Measurements from ENCODE around the gene ARHGAP4. TPM values are rescaled to one million over a fixed set of nuclear protein-coding genes. Genes with fewer than 3 reads are reported as not detected.

ARHGAP4 gene
- total RNA-seq, 1 donor from 2014 or later, result 43.7 TPM

DNA sequence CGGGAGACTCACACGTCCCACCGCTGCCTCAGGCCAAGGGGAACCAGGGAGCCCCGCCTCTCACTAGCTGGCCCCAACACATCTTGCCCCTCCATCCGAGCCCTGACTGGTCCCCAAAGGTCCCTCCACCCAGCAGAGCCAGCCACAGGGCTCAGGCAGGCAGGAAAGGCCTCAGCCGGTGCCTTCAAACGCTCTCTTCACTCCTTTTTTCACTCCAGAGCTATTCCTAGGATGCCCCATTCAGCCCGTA, 1.5 kb upstream of the ARHGAP4 start:
- DNase-seq (ENCODE audit: low spot score), result no peak

DNA sequence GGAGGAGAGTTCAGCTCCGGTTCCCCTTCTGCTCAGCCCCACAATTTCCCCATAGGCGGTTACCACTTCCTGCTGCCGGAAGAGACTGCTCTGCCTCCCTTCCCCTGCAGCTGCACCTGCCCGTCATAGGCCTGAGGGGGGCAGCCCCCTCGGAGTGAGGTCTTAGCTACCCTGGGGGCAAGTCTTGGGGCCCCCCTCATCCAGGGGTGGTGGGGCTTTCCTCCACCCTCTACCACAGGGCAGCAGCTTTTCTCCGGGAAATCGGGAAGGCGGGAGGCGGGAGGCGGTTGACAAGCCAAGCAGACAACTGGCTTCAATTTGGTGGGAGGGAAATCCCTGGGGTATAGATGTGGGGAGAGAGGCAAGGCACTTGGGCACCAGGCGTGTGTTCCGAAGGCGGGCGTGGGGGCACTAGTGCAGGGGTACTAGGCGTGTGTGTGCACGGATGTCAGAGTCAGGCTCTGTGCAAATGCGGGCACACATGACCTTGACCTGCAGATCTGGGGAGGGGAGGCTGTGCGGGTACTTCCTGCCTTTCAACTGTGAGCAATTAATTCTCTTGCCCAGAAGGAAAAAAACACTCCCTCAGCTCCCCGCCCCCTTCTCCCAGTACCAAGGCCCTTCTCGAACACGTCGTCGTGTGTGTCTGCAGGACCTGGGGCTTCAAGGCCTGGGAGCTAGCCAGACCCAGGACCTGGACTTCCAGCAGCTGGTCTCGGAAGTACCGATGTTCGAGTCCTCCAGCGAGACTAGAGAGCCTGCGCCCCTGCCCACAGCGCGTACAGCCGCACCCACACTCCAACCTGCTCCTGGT, 1.0 kb upstream of the ARHGAP4 start:
- peak; percentile 66 for DNase-seq (ENCODE audit: low spot score)

GRCh38 chrX:153926552-153926857, 441 bp upstream of the ARHGAP4 start:
- no peak for DNase-seq (ENCODE audit: low spot score)

DNA sequence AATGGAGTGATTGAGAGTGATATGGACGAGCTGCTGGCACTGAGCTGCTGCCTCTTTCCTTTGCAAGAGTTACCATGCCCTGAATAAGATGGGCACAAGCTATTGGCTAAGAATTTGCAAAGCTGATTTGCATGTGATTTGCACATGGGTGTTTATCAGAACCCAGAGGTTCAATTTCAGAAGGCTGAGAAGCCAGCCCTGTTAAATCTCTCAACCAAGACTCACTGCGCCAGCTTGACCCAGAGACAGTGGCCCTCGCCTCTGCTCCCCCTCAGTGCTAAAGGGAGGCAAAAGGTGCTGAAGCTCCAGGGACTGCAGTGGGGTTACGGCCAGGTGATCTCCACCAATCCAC, 701 bp downstream of the ARHGAP4 start:
- DNase-seq (ENCODE audit: low spot score), result no peak

GRCh38 chrX:153924149-153924861, 1.8 kb downstream of the ARHGAP4 start:
- DNase-seq (ENCODE audit: low spot score), result no peak

- peak; percentile 77 for DNase-seq (ENCODE audit: low spot score)
These were observed 2.9 kb downstream of the ARHGAP4 start for GRCh38 chrX:153922932-153923857.

DNA sequence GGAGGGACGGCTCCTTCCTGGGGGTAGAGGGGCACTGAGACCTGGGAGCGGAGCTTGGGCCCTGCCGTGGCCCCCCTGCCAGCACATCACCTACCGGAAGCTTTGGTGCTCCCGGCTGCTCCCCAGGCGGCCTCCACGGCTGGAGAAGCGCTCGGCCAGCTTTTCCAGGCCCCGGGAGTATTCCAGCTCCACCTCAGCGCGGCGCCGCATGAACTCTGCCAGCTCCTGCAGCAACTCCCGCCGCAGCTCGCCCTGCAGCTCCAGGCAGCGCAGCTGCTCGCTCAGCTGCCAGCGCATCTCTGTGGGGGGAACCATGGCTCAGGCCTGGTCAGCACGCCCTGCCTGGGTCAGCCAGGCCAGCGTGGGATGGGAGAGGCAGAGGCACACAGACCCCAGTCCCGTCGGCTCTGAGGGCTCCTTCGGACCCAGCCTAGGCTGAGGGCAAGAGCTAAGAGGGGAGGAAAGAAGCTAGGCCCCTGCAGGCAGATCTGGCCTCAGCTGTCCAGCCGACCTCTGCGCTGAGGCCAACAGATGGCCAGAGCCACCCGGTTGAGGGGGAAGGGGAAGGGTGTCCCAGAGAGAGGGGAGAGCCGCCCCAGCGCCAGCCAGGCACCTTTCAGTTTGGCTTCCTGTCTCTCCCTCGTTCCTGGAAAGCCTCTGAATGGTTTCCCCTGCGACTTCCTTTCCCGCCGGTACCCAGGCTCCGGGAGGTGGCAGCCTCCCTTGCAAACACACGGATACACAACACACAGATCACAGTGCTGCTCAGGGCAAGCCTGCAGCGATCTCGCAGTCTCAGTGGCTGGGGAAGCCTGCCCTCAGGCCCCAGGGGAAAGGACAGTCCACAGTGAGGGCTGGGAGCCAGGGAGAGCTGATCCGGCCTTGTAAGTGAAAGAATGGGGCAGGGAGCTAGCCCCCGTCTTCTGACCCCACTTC, 4.3 kb downstream of the ARHGAP4 start:
- DNase-seq (ENCODE audit: low spot score), result no peak

DNA sequence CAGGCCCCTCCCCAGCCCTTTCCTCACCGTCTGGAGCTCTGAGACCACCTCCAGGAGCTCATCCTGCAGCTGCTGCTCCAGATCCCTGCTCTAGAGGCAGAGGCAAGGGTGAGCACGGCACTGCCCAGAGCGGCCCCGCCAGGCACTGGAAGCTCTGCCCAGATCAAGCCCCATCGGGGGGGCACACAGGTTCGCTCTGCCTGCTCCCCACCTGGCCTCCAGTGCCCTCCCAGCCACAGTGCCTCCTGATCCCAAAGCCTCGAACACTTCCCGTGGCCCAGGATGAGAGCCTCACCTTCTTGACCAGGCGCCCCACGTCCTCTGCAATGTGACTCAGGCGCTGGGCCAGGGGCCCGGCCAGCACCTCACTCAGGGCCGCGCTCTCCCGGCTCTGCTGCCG, 5.0 kb downstream of the ARHGAP4 start:
- DNase-seq (ENCODE audit: low spot score), result no peak

GRCh38 chrX:153920546-153920945, 5.5 kb downstream of the ARHGAP4 start:
- no peak for DNase-seq (ENCODE audit: low spot score)

DNA sequence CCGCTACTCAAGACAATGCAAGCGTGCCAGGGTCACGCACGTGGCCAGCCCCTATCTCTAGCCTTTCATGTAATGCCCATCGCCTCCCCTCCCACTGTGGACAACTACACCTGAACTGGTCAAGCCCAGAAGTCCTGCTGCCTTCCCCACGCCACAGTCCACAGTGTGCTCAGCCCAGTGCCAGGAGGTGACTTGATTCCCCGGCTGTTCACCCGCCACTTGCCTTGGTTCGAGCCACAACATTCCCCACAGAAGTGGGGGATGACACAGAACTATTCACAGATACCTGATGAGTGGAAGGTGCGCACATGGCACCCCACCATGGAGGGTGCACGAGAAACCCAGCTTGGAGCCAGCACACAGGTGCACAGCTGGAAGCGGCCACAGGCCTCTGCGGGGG, 6.8 kb downstream of the ARHGAP4 start:
- DNase-seq (ENCODE audit: low spot score), result no peak

DNA sequence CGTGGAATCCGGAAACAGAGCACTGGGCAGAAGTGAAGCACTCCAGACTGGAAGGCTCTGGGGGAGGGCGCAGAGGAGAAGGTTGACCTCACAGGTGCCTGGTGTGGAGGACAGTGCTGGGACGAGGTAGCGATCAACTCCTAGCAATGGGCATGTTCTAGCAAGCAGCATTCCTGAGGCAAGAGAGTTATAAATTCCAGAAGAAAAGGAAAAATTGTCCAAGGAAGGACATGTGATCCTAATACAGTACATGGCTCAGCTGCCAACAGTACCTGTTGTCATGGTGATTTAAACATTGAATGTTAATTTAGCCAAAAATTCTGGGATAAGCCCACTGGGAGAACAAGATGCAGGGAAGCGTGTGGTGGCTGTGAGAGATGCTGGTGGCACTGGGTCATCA, 8.2 kb downstream of the ARHGAP4 start:
- DNase-seq (ENCODE audit: low spot score), result no peak

- no peak for DNase-seq (ENCODE audit: low spot score)
These were observed 12.4 kb downstream of the ARHGAP4 start for GRCh38 chrX:153913701-153914100.

- no peak for DNase-seq (ENCODE audit: low spot score)
These were observed 12.9 kb downstream of the ARHGAP4 start for GRCh38 chrX:153913211-153913610.

DNA sequence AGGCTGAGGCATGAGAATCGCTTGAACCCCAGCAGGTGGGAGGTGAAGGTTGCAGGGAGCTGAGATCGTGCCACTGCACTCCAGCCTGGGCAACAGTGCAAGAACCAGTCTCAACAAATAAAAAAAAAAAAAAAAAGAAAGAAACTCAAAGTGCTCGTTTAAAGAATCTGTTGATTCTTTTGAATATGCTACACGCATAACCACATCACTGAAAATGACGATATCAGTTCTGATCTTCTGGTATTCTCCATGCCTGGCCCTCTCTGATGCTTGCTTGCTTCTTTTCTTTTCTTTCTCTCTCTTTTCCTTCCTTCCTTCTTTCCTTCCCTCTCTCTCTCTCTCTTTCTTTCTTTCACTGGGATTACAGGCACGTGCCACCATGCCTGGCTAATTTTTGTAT, 14.3 kb downstream of the ARHGAP4 start:
- DNase-seq (ENCODE audit: low spot score), result no peak

DNA sequence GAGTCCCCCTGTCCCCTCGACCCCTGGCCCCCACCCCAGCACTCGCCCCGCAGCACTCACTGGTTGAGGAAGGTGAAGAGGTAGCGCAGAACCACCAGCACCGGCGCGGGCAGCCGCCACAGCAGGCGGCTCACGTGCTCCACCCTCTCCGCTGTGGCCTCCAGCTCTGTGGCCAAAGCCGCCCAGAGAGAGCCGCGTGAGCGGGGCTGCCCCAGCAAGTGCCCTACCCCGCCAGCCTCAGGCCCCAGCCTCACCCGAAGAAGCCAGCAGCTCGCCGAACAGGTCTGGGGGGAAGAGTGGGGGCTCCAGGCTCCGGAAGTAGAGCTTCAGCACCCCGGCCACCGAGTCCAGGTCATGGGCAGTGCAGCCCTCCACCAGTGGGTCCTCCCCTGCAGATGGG, 15.6 kb downstream of the ARHGAP4 start:
- no peak for DNase-seq (ENCODE audit: low spot score)

DNA sequence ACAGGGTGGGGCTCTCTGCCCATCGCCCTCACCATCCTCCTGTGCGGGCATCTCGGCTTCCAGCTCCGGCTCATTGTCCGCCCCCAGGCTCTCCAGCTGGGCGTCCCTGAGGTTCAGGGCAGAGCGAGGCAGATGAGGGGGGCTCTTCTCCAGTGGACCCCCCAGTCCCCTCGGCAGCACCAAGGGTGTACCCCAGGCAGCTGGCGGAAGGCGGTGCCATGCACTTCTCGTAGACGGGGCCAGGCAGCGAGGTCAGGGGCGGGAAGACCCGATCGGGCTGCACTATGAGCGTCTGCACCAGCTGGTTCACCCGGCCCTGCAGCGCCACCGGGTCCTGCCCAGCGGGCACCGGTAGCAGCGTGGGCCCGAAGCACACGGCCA, 16.1 kb downstream of the ARHGAP4 start:
- no peak for DNase-seq (ENCODE audit: low spot score)

GRCh38 chrX:153909024-153909979, 16.8 kb downstream of the ARHGAP4 start:
- no peak for DNase-seq (ENCODE audit: low spot score)

DNA sequence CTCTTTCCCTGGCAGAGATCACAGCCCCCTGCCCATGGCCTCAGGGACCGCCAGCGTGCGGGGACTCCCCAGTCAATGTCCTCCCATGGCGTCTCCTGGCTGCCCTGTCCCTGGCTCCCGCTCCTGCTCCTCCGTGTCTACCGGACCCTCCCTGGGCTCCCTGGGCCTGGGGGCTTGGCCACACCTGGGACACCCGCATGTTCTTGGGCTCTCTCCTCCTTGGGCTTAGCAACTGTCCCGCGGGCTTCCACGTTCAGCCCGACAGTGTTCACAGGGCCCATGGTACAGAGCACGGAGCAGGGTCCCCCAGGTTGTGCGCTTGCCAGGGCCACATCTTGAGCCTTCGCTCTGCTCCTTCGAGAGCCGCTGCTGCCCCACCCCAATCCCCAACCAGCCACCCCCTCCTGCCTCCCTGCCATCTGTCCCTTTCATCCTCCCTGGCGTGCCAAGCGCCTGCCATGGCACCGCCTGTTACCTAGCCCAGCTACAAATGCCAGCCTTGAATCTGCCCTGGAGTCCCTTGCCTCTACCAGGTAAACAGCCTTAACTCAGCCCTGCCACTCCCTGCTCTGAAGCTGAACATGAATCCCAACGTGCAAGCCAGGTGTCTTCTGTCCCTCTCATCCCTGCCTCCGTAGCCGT, 17.7 kb downstream of the ARHGAP4 start:
- no peak for DNase-seq (ENCODE audit: low spot score)

DNA sequence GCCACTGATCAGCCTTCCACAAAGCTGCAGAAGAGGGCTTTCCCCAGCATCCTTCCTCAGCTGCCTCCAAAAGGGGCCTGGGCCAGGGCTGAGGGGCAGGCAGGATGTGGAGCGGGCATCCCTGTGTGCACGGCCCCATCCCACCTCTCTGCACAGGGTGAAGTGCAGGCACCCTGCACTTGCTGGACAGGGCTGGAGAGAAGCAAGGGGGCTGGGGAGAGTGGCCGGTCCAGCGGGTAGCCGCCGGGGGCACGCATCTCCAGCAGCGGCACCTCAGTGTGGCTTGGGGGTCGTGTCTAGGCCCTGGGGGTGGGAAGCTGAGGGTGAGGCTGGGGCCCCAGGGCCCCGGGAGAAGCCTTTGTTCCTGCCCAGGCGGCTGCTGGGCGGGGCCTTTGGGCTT, 18.6 kb downstream of the ARHGAP4 start:
- no peak for DNase-seq (ENCODE audit: low spot score)

Data from ureter (tissue), 1 donor.